Measurements from ENCODE around the gene SDK1.
A peak's percentile ranks its signal among the peaks of the same experiment; 100 is the strongest.

SDK1 gene

GRCh38 chr7:4241304-4241612, 940.2 kb downstream of the SDK1 start:
- Histone ChIP-seq H2BK120ac (ENCODE audit: low read depth, low read length) (no peak overlapping the region), H3K4me1 (ENCODE audit: control insufficient read depth, insufficient read depth, low read depth, low read length) (peaks cover 4% of the 10 kb centered on the region), H3K23ac (ENCODE audit: low read length in 2 of 2) (no peak overlapping the region), H3K14ac (ENCODE audit: low read length in 2 of 2) (no peak overlapping the region), H3K4me3 (ENCODE audit: insufficient read depth in 1 of 2, low read depth in 1 of 2, low read length in 2 of 2) (no peak overlapping the region), H2BK12ac (ENCODE audit: low read length in 2 of 2) (no peak overlapping the region), H2BK5ac (ENCODE audit: low read depth, low read length, poor library complexity, severe bottlenecking) (no peak overlapping the region), H2AK5ac (ENCODE audit: low read length, severe bottlenecking) (no peak overlapping the region), H3K27me3 (ENCODE audit: control insufficient read depth in 1 of 2, insufficient read depth in 1 of 2, low read length in 2 of 2) (no peaks in the 10 kb centered on the region), H2AFZ (ENCODE audit: low read depth, low read length) (no peak overlapping the region), H3K36me3 (ENCODE audit: control insufficient read depth in 1 of 2, insufficient read depth in 2 of 2, low read depth in 1 of 2, low read length in 2 of 2) (peaks cover 0 to 29% of the 10 kb centered on the region in 2 experiments), H3K4ac (ENCODE audit: low read depth in 1 of 2, low read length in 2 of 2) (no peak overlapping the region), H3K79me1 (replicated peaks; ENCODE audit: low read length, poor library complexity, severe bottlenecking) (no peaks in the 10 kb centered on the region), H3K9ac (ENCODE audit: low read length) (no peak overlapping the region), H3K4me2 (ENCODE audit: low read length, poor library complexity, severe bottlenecking) (no peak overlapping the region), H4K91ac (ENCODE audit: low read length) (no peak overlapping the region), H3K9me3 (ENCODE audit: control insufficient read depth, low read length) (peaks cover 5% of the 10 kb centered on the region), H4K8ac (ENCODE audit: low read length) (no peak overlapping the region), H3K27ac (ENCODE audit: low read length, poor library complexity, severe bottlenecking) (no peak overlapping the region), H3K18ac (ENCODE audit: low read depth in 1 of 2, low read length in 2 of 2) (no peak overlapping the region), H2BK15ac (ENCODE audit: low read depth, poor library complexity, severe bottlenecking) (no peak overlapping the region)
- 89% methylated on average over 4 of the region's 6 CpGs for WGBS
- DNase-seq, result no peak

GRCh38 chr7:4241791-4242190, 940.7 kb downstream of the SDK1 start:
- Histone ChIP-seq H3K36me3 (ENCODE audit: control insufficient read depth in 1 of 2, insufficient read depth in 2 of 2, low read depth in 1 of 2, low read length in 2 of 2) (peaks cover 0 to 33% of the 10 kb centered on the region in 2 experiments), H3K4me3 (ENCODE audit: insufficient read depth in 1 of 2, low read depth in 1 of 2, low read length in 2 of 2) (peak overlapping the region in 1 of 2 experiments; percentile 16), H3K18ac (ENCODE audit: low read depth in 1 of 2, low read length in 2 of 2) (no peak overlapping the region), H2AK5ac (ENCODE audit: low read length, severe bottlenecking) (no peak overlapping the region), H3K27me3 (ENCODE audit: control insufficient read depth in 1 of 2, insufficient read depth in 1 of 2, low read length in 2 of 2) (no peaks in the 10 kb centered on the region), H3K9me3 (ENCODE audit: control insufficient read depth, low read length) (peaks cover 8% of the 10 kb centered on the region), H3K79me1 (replicated peaks; ENCODE audit: low read length, poor library complexity, severe bottlenecking) (no peaks in the 10 kb centered on the region), H4K8ac (ENCODE audit: low read length) (no peak overlapping the region), H2BK15ac (ENCODE audit: low read depth, poor library complexity, severe bottlenecking) (no peak overlapping the region), H3K4me2 (ENCODE audit: low read length, poor library complexity, severe bottlenecking) (no peak overlapping the region), H4K91ac (ENCODE audit: low read length) (no peak overlapping the region), H2AFZ (ENCODE audit: low read depth, low read length) (no peak overlapping the region), H2BK12ac (ENCODE audit: low read length in 2 of 2) (no peak overlapping the region), H3K14ac (ENCODE audit: low read length in 2 of 2) (no peak overlapping the region), H2BK5ac (ENCODE audit: low read depth, low read length, poor library complexity, severe bottlenecking) (no peak overlapping the region), H2BK120ac (ENCODE audit: low read depth, low read length) (no peak overlapping the region), H3K4me1 (ENCODE audit: control insufficient read depth, insufficient read depth, low read depth, low read length) (peaks cover 4% of the 10 kb centered on the region), H3K9ac (ENCODE audit: low read length) (no peak overlapping the region), H3K4ac (ENCODE audit: low read depth in 1 of 2, low read length in 2 of 2) (no peak overlapping the region), H3K27ac (ENCODE audit: low read length, poor library complexity, severe bottlenecking) (no peak overlapping the region), H3K23ac (ENCODE audit: low read length in 2 of 2) (no peak overlapping the region)
- no peak for DNase-seq
- WGBS, result 92% methylated on average over 12 of the region's 12 CpGs

- Histone ChIP-seq H3K9ac (ENCODE audit: low read length) (no peak overlapping the region), H3K4me3 (ENCODE audit: insufficient read depth in 1 of 2, low read depth in 1 of 2, low read length in 2 of 2) (no peak overlapping the region), H3K4me2 (ENCODE audit: low read length, poor library complexity, severe bottlenecking) (no peak overlapping the region), H3K9me3 (ENCODE audit: control insufficient read depth, low read length) (peaks cover 10% of the 10 kb centered on the region), H3K23ac (ENCODE audit: low read length in 2 of 2) (no peak overlapping the region), H2BK120ac (ENCODE audit: low read depth, low read length) (no peak overlapping the region), H3K36me3 (ENCODE audit: control insufficient read depth in 1 of 2, insufficient read depth in 2 of 2, low read depth in 1 of 2, low read length in 2 of 2) (peaks cover 0 to 34% of the 10 kb centered on the region in 2 experiments), H2BK15ac (ENCODE audit: low read depth, poor library complexity, severe bottlenecking) (no peak overlapping the region), H3K27me3 (ENCODE audit: control insufficient read depth in 1 of 2, insufficient read depth in 1 of 2, low read length in 2 of 2) (no peaks in the 10 kb centered on the region), H2AFZ (ENCODE audit: low read depth, low read length) (no peak overlapping the region), H2BK12ac (ENCODE audit: low read length in 2 of 2) (no peak overlapping the region), H3K14ac (ENCODE audit: low read length in 2 of 2) (no peak overlapping the region), H4K8ac (ENCODE audit: low read length) (no peak overlapping the region), H3K79me1 (replicated peaks; ENCODE audit: low read length, poor library complexity, severe bottlenecking) (no peaks in the 10 kb centered on the region), H3K4ac (ENCODE audit: low read depth in 1 of 2, low read length in 2 of 2) (no peak overlapping the region), H2BK5ac (ENCODE audit: low read depth, low read length, poor library complexity, severe bottlenecking) (no peak overlapping the region), H2AK5ac (ENCODE audit: low read length, severe bottlenecking) (no peak overlapping the region), H3K4me1 (ENCODE audit: control insufficient read depth, insufficient read depth, low read depth, low read length) (peaks cover under 1% of the 10 kb centered on the region), H3K18ac (ENCODE audit: low read depth in 1 of 2, low read length in 2 of 2) (no peak overlapping the region), H3K27ac (ENCODE audit: low read length, poor library complexity, severe bottlenecking) (no peak overlapping the region), H4K91ac (ENCODE audit: low read length) (no peak overlapping the region)
- 88% methylated on average over 11 of the region's 11 CpGs for WGBS
- DNase-seq, result no peak
These were observed 941.7 kb downstream of the SDK1 start for GRCh38 chr7:4242706-4243105.

GRCh38 chr7:4244041-4244440, 943.0 kb downstream of the SDK1 start:
- Histone ChIP-seq H3K4me1 (ENCODE audit: control insufficient read depth, insufficient read depth, low read depth, low read length) (no peaks in the 10 kb centered on the region), H2AK5ac (ENCODE audit: low read length, severe bottlenecking) (no peak overlapping the region), H2BK15ac (ENCODE audit: low read depth, poor library complexity, severe bottlenecking) (no peak overlapping the region), H3K4me3 (ENCODE audit: insufficient read depth in 1 of 2, low read depth in 1 of 2, low read length in 2 of 2) (no peak overlapping the region), H2AFZ (ENCODE audit: low read depth, low read length) (no peak overlapping the region), H4K8ac (ENCODE audit: low read length) (no peak overlapping the region), H3K4ac (ENCODE audit: low read depth in 1 of 2, low read length in 2 of 2) (no peak overlapping the region), H3K79me1 (replicated peaks; ENCODE audit: low read length, poor library complexity, severe bottlenecking) (no peaks in the 10 kb centered on the region), H3K14ac (ENCODE audit: low read length in 2 of 2) (no peak overlapping the region), H3K9me3 (ENCODE audit: control insufficient read depth, low read length) (peaks cover 15% of the 10 kb centered on the region), H3K18ac (ENCODE audit: low read depth in 1 of 2, low read length in 2 of 2) (no peak overlapping the region), H3K4me2 (ENCODE audit: low read length, poor library complexity, severe bottlenecking) (no peak overlapping the region), H2BK12ac (ENCODE audit: low read length in 2 of 2) (no peak overlapping the region), H3K27ac (ENCODE audit: low read length, poor library complexity, severe bottlenecking) (no peak overlapping the region), H3K23ac (ENCODE audit: low read length in 2 of 2) (no peak overlapping the region), H3K36me3 (ENCODE audit: control insufficient read depth in 1 of 2, insufficient read depth in 2 of 2, low read depth in 1 of 2, low read length in 2 of 2) (peaks cover 0 to 34% of the 10 kb centered on the region in 2 experiments), H4K91ac (ENCODE audit: low read length) (no peak overlapping the region), H2BK5ac (ENCODE audit: low read depth, low read length, poor library complexity, severe bottlenecking) (no peak overlapping the region), H3K27me3 (ENCODE audit: control insufficient read depth in 1 of 2, insufficient read depth in 1 of 2, low read length in 2 of 2) (no peaks in the 10 kb centered on the region), H2BK120ac (ENCODE audit: low read depth, low read length) (no peak overlapping the region), H3K9ac (ENCODE audit: low read length) (no peak overlapping the region)
- WGBS, result 87% methylated on average over 4 of the region's 4 CpGs
- DNase-seq, result no peak

Data from mesenchymal stem cell (in vitro differentiated cells and primary cell).